Right cardiac atrium (tissue), 5 donors: Measurements from ENCODE around the gene TTC7B. TPM values are rescaled to one million over a fixed set of nuclear protein-coding genes. Genes with fewer than 3 reads are reported as not detected.

Experiments
- ATAC-seq, 2 donors: fragments of 200-7000 bp; cut with Tn5 transposase; one replicate each; pipeline versions ENCODE4 v1.8.0 to v1.9.1; 2020; ENCODE audit warnings: moderate library complexity in 2 of 2, mild to moderate bottlenecking in 1 of 2
- DNase-seq, 3 donors: peaks; one replicate each; pipeline ENCODE4 v3.0.0-alpha.2; 2020
- H3K27ac ChIP-seq: one replicate; pipeline ENCODE4 v1.5.1; 2013; ENCODE audit warnings: mild to moderate bottlenecking, low read length, control low read depth, moderate library complexity
- H3K27me3 ChIP-seq: one replicate; pipeline ENCODE4 v1.6.1; 2013; ENCODE audit not compliant: control insufficient read depth, insufficient read depth
- H3K4me1 ChIP-seq: one replicate; pipeline ENCODE4 v1.6.1; 2013; ENCODE audit warnings: low read length; ENCODE audit not compliant: control insufficient read depth, insufficient read depth
- H3K4me3 ChIP-seq: one replicate; pipeline ENCODE4 v1.5.1; 2013; ENCODE audit warnings: low read length, control low read depth
- H3K9me3 ChIP-seq: one replicate; pipeline ENCODE4 v1.6.1; 2013; ENCODE audit warnings: low read length; ENCODE audit not compliant: control insufficient read depth
- WGBS: extraction: QIAGEN DNeasy Blood & Tissue Kit; methylation state at CpG from one replicate; pipeline ENCODE4 v1.1.7; 2013; 5-methylcytosine and 5-hydroxymethylcytosine counted together
- intact Hi-C, 4 donors: fragments of 100-400 bp; cut with DNase I; formaldehyde crosslinking; loops; one replicate each; pipeline versions ENCODE4 v1.11.0 to v1.14.0; 2022 to 2023
- polyA plus RNA-seq: library from polyadenylated mRNA; stranded (reverse); fragments of 200-250 nt; gene quantifications from one replicate; pipeline ENCODE4 v1.2.3, GENCODE V29; 2013
- total RNA-seq, 4 donors: library from RNA; stranded (reverse); fragmentation: NEBNext Ultra II Directional; extraction: Animal tissue kit (Norgen Biotek cat#: 25700); gene quantifications; one replicate each; pipeline ENCODE4 v1.2.1, GENCODE V29; 2021
- donor health status: healthy with polysubstance abuse.
- donor health status: DM: no; HTN: yes; CAD: no.
- donor health status: DM: no; HTN: no; CAD: no.
- donor health status: DM: no; HTN: yes; CAD: no; lungs with severe emphysema.
- donor health status: DM: yes; HTN: yes; CAD: no.

TTC7B gene
- total and polyA plus RNA-seq, 5 donors = 38.1 to 88.7 (median 82.8) TPM

GRCh38 chr14:90804292-90805083 is 11.7 kb downstream of the TTC7B start:
- peak overlapping the region; percentile 21 for H3K27ac ChIP-seq
- H3K4me3 ChIP-seq = no peak overlapping the region
- no peaks in the 10 kb centered on the region for H3K9me3 ChIP-seq
- 87% methylated on average over 18 of the region's 18 CpGs for WGBS
- DNase-seq = no peak
- H3K27me3 ChIP-seq = no peaks in the 10 kb centered on the region
- intact Hi-C loops = no loop called here
- H3K4me1 ChIP-seq = peaks cover 26% of the 10 kb centered on the region
- ATAC-seq = no peak

- ATAC-seq = no peak
- WGBS = 65% methylated on average over 2 of the region's 2 CpGs
- H3K4me1 ChIP-seq = peaks cover 20% of the 10 kb centered on the region
- H3K27me3 ChIP-seq = no peaks in the 10 kb centered on the region
- no peak overlapping the region for H3K4me3 ChIP-seq
- DNase-seq = no peak
- intact Hi-C loops = no loop called here
- no peaks in the 10 kb centered on the region for H3K9me3 ChIP-seq
- H3K27ac ChIP-seq = peak overlapping the region; percentile 49
These were observed 13.0 kb downstream of the TTC7B start for GRCh38 chr14:90803249-90803648.

- Histone ChIP-seq H3K9me3 (no peaks in the 10 kb centered on the region), H3K27ac (no peak overlapping the region), H3K4me1 (peaks cover 13% of the 10 kb centered on the region), H3K4me3 (no peak overlapping the region), H3K27me3 (no peaks in the 10 kb centered on the region)
- WGBS = 86% methylated on average over 5 of the region's 5 CpGs
- ATAC-seq (no peak), DNase-seq (no peak)
- intact Hi-C loops = no loop called here
These were observed 16.8 kb downstream of the TTC7B start for GRCh38 chr14:90799420-90799819.

- no peak overlapping the region for H3K4me3 ChIP-seq
- H3K27me3 ChIP-seq = no peaks in the 10 kb centered on the region
- no peak for ATAC-seq
- 93% methylated on average over 13 of the region's 13 CpGs for WGBS
- no peak overlapping the region for H3K27ac ChIP-seq
- H3K4me1 ChIP-seq = peaks cover 6% of the 10 kb centered on the region
- no peaks in the 10 kb centered on the region for H3K9me3 ChIP-seq
- intact Hi-C loops = no loop called here
- no peak for DNase-seq
These were observed 18.3 kb downstream of the TTC7B start for GRCh38 chr14:90797919-90798318.

GRCh38 chr14:90797451-90797850 is 18.8 kb downstream of the TTC7B start:
- no peak for DNase-seq
- H3K27ac ChIP-seq = no peak overlapping the region
- no peaks in the 10 kb centered on the region for H3K27me3 ChIP-seq
- H3K4me1 ChIP-seq = peaks cover 6% of the 10 kb centered on the region
- H3K4me3 ChIP-seq = no peak overlapping the region
- 64% methylated on average over 3 of the region's 3 CpGs for WGBS
- H3K9me3 ChIP-seq = no peaks in the 10 kb centered on the region
- no peak for ATAC-seq
- intact Hi-C loops = no loop called here

- DNase-seq = peak in 1 of 3 donors; percentile 74
- Histone ChIP-seq H3K27ac (no peak overlapping the region), H3K4me1 (peaks cover 6% of the 10 kb centered on the region), H3K4me3 (no peak overlapping the region), H3K9me3 (no peaks in the 10 kb centered on the region), H3K27me3 (no peaks in the 10 kb centered on the region)
- 66% methylated on average over 2 of the region's 2 CpGs for WGBS
- intact Hi-C loops = no loop called here
- ATAC-seq = peak; percentile 37 to 39
These were observed 19.9 kb downstream of the TTC7B start for GRCh38 chr14:90796329-90796728.

- 63% methylated on average over 8 of the region's 8 CpGs for WGBS
- ATAC-seq (peak; percentile 6 to 77), DNase-seq (no peak)
- H3K4me1 ChIP-seq = peaks cover 4% of the 10 kb centered on the region
- no peak overlapping the region for H3K27ac ChIP-seq
- no peak overlapping the region for H3K4me3 ChIP-seq
- intact Hi-C loops = no loop called here
- H3K27me3 ChIP-seq = no peaks in the 10 kb centered on the region
- no peaks in the 10 kb centered on the region for H3K9me3 ChIP-seq
These were observed 20.5 kb downstream of the TTC7B start for GRCh38 chr14:90795744-90796143.

GRCh38 chr14:90791486-90791885 is 24.7 kb downstream of the TTC7B start:
- ATAC-seq = peak in 1 of 2 donors; percentile 58

GRCh38 chr14:90788031-90788430 is 28.2 kb downstream of the TTC7B start:
- WGBS = 86% methylated on average over 7 of the region's 7 CpGs
- no peak for ATAC-seq

More at GRCh38 chr14:90791486-90791885, 24.7 kb downstream of the TTC7B start:
- H3K4me3 ChIP-seq = no peak overlapping the region
- no peak overlapping the region for H3K27ac ChIP-seq
- no peaks in the 10 kb centered on the region for H3K27me3 ChIP-seq
- no peaks in the 10 kb centered on the region for H3K9me3 ChIP-seq
- no peak for DNase-seq
- intact Hi-C loops = no loop called here
- 92% methylated on average over 12 of the region's 12 CpGs for WGBS
- H3K4me1 ChIP-seq = peaks cover 4% of the 10 kb centered on the region

GRCh38 chr14:90785876-90786450 is 30.3 kb downstream of the TTC7B start:
- Histone ChIP-seq H3K27me3 (no peaks in the 10 kb centered on the region), H3K4me3 (no peak overlapping the region), H3K4me1 (no peaks in the 10 kb centered on the region), H3K27ac (no peak overlapping the region), H3K9me3 (no peaks in the 10 kb centered on the region)
- intact Hi-C loops = no loop called here
- WGBS = 89% methylated on average over 15 of the region's 15 CpGs
- ATAC-seq (peak in 1 of 2 donors; percentile 15), DNase-seq (no peak)

More at GRCh38 chr14:90788031-90788430, 28.2 kb downstream of the TTC7B start:
- no peak for DNase-seq
- no peaks in the 10 kb centered on the region for H3K9me3 ChIP-seq
- H3K27me3 ChIP-seq = no peaks in the 10 kb centered on the region
- intact Hi-C loops = no loop called here
- H3K27ac ChIP-seq = no peak overlapping the region
- H3K4me1 ChIP-seq = no peaks in the 10 kb centered on the region
- no peak overlapping the region for H3K4me3 ChIP-seq

GRCh38 chr14:90785471-90785870 is 30.8 kb downstream of the TTC7B start:
- Histone ChIP-seq H3K9me3 (no peaks in the 10 kb centered on the region), H3K27ac (no peak overlapping the region), H3K4me1 (no peaks in the 10 kb centered on the region), H3K4me3 (no peak overlapping the region), H3K27me3 (no peaks in the 10 kb centered on the region)
- ATAC-seq (peak in 1 of 2 donors; percentile 79), DNase-seq (peak in 2 of 3 donors; percentile 77 to 87)
- WGBS = 52% methylated on average over 7 of the region's 7 CpGs
- intact Hi-C loops = no loop called here
